K562 (cell line): ENCODE measurements around the gene SLC35A4. TPM values are rescaled to one million over a fixed set of nuclear protein-coding genes. Genes with fewer than 3 reads are reported as not detected.
A peak's percentile ranks its signal among the peaks of the same experiment; 100 is the strongest.

Experiments
- ARID1B ChIP-seq: fragments of 450-650 bp; IDR thresholded peaks from 2 replicates; pipeline ENCODE4 v1.6.1; 2016; ENCODE audit warnings: antibody characterized with exemption, mild to moderate bottlenecking, inconsistent platforms
- CBFB ChIP-seq: sonication (generic); formaldehyde crosslinking; IDR thresholded peaks from 2 replicates; pipeline ENCODE4 v1.4.0; 2020; ENCODE audit warnings: mild to moderate bottlenecking, missing genetic modification reagents
- COPS2 ChIP-seq: fragments of 450-650 bp; conservative IDR thresholded peaks from 2 replicates; pipeline ENCODE4 v1.6.1; 2016; ENCODE audit warnings: mild to moderate bottlenecking, moderate library complexity
- GATAD2A ChIP-seq: fragments of 450-650 bp; IDR thresholded peaks from 2 replicates; pipeline ENCODE4 v1.6.1; 2017
- HNRNPH1 ChIP-seq: fragments of 200-400 bp; formaldehyde crosslinking; optimal IDR thresholded peaks from 2 replicates; pipeline ENCODE3; 2017; ENCODE audit warnings: low read depth, mild to moderate bottlenecking, low read length, moderate library complexity
- KAT2B ChIP-seq: IDR thresholded peaks from one replicate; pipeline ENCODE4 v1.6.1; 2012; ENCODE audit warnings: low read depth, mild to moderate bottlenecking, control low read depth, inconsistent platforms, low read length, moderate library complexity
- KDM4B ChIP-seq, 2 experiments: fragments of 450-650 bp in 1 of 2; sonication (generic) in 1 of 2; IDR thresholded peaks; 2 replicates each; pipeline ENCODE4 v1.6.1; 2016 to 2017; ENCODE audit warnings: borderline replicate concordance in 2 of 2, antibody characterized with exemption in 1 of 2, low read depth in 1 of 2, mild to moderate bottlenecking in 1 of 2
- NR2C2 ChIP-seq, 2 experiments: fragments of 200-800 bp in 1 of 2; sonication (Bioruptor generic) in 1 of 2; sonication (generic) in 1 of 2; formaldehyde crosslinking in 1 of 2; IDR thresholded peaks; 2 replicates each; pipeline versions ENCODE4 v1.6.1 to v1.8.0; 2016 to 2022; ENCODE audit warnings: mild to moderate bottlenecking in 1 of 2, missing compliant biosample characterization in 1 of 2, missing genetic modification characterization in 1 of 2, missing genetic modification reagents in 1 of 2
- PHTF2 ChIP-seq: fragments of 250-450 bp; sonication (Bioruptor Pico); IDR thresholded peaks from 2 replicates; pipeline ENCODE4 v1.5.0; 2021; ENCODE audit warnings: mild to moderate bottlenecking
- POLR3A ChIP-seq: IDR thresholded peaks from 2 replicates; pipeline ENCODE4 v1.6.1; 2011; ENCODE audit warnings: borderline replicate concordance, mild to moderate bottlenecking, moderate library complexity; ENCODE audit not compliant: insufficient read length, insufficient read depth; ENCODE audit errors: extremely low read depth
- RBM34 ChIP-seq: fragments of 200-400 bp; formaldehyde crosslinking; IDR thresholded peaks from 2 replicates; pipeline ENCODE4 v1.6.1; 2018; ENCODE audit warnings: low read length, borderline replicate concordance; ENCODE audit not compliant: insufficient read depth
- SAFB ChIP-seq: fragments of 200-400 bp; formaldehyde crosslinking; IDR thresholded peaks from 2 replicates; pipeline ENCODE4 v1.6.1; 2017; ENCODE audit warnings: low read depth, low read length, borderline replicate concordance
- SNAPC5 ChIP-seq: fragments of 250-450 bp; sonication (Bioruptor Pico); IDR thresholded peaks from 2 replicates; pipeline ENCODE4 v1.8.0; 2021; ENCODE audit warnings: moderate library complexity, mild to moderate bottlenecking, inconsistent platforms
- ZNF146 ChIP-seq: IDR thresholded peaks from one replicate; pipeline ENCODE4 v1.6.1; 2018; ENCODE audit warnings: missing compliant biosample characterization; ENCODE audit not compliant: unreplicated experiment
- ZNF274 ChIP-seq: IDR thresholded peaks from 2 replicates; pipeline ENCODE4 v1.6.1; 2011; ENCODE audit warnings: low read depth, mild to moderate bottlenecking, low read length, moderate library complexity, borderline replicate concordance
- ZNF449 ChIP-seq: fragments of 250-450 bp; sonication (Bioruptor Pico); IDR thresholded peaks from 2 replicates; pipeline ENCODE4 v1.8.0; 2022; ENCODE audit warnings: moderate library complexity, mild to moderate bottlenecking, inconsistent platforms
- ZNF75A ChIP-seq: fragments of 450-650 bp; formaldehyde crosslinking; IDR thresholded peaks from 2 replicates; pipeline ENCODE4 v1.4.0; 2020; ENCODE audit warnings: mild to moderate bottlenecking
- polyA plus RNA-seq, 8 experiments: library from polyadenylated mRNA; depleted of rRNA in 4 of 8; stranded (reverse) in 5 of 8; unstranded in 3 of 8; fragments of >200 nt; fragmentation: Nextera tagmentation in 2 of 8; fragmentation: Illumina TruSeq in 1 of 8; extraction: Ambion mirVana in 2 of 8; extraction: Trizol in 1 of 8; gene quantifications; 2 replicates each; pipeline versions ENCODE4 v1.2.1 to v1.2.3, GENCODE V29; 2011 to 2014; ENCODE audit warnings: inconsistent platforms in 1 of 8, missing spikeins in 1 of 8
- total RNA-seq, 7 experiments: library from RNA; depleted of rRNA in 6 of 7; stranded (reverse); fragments of >200 nt in 6 of 7; fragmentation: Illumina TruSeq in 2 of 7; extraction: Trizol in 2 of 7; gene quantifications; 2 replicates each; pipeline versions ENCODE4 v1.2.1 to v1.2.3, GENCODE V29; 2011 to 2021; ENCODE audit warnings: low replicate concordance in 1 of 7
- TF ChIP-seq, protein P1 (sequence below): fragments of 150-350 bp; IDR thresholded peaks from 2 replicates; pipeline ENCODE4 v1.6.1; 2014; ENCODE audit warnings: low read depth, mild to moderate bottlenecking, low read length, borderline replicate concordance
- TF ChIP-seq, protein P2 (sequence below): IDR thresholded peaks from 2 replicates; pipeline ENCODE4 v1.6.1; 2016; ENCODE audit warnings: missing genetic modification characterization, missing compliant biosample characterization
- TF ChIP-seq, protein P3 (sequence below): fragments of 250-450 bp; sonication (Bioruptor Pico); IDR thresholded peaks from 2 replicates; pipeline ENCODE4 v1.8.0; 2022; ENCODE audit warnings: moderate library complexity, mild to moderate bottlenecking, inconsistent platforms

Gene SLC35A4
- total and polyA plus RNA-seq, 9 of the 15 experiments (the other 6 are each of a cell fraction or from before 2014, with no cell fraction given) = 21.8 to 171 (median 42.5) TPM

- TF ChIP-seq, protein P1, sequence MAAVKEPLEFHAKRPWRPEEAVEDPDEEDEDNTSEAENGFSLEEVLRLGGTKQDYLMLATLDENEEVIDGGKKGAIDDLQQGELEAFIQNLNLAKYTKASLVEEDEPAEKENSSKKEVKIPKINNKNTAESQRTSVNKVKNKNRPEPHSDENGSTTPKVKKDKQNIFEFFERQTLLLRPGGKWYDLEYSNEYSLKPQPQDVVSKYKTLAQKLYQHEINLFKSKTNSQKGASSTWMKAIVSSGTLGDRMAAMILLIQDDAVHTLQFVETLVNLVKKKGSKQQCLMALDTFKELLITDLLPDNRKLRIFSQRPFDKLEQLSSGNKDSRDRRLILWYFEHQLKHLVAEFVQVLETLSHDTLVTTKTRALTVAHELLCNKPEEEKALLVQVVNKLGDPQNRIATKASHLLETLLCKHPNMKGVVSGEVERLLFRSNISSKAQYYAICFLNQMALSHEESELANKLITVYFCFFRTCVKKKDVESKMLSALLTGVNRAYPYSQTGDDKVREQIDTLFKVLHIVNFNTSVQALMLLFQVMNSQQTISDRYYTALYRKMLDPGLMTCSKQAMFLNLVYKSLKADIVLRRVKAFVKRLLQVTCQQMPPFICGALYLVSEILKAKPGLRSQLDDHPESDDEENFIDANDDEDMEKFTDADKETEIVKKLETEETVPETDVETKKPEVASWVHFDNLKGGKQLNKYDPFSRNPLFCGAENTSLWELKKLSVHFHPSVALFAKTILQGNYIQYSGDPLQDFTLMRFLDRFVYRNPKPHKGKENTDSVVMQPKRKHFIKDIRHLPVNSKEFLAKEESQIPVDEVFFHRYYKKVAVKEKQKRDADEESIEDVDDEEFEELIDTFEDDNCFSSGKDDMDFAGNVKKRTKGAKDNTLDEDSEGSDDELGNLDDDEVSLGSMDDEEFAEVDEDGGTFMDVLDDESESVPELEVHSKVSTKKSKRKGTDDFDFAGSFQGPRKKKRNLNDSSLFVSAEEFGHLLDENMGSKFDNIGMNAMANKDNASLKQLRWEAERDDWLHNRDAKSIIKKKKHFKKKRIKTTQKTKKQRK = no peak
- TF ChIP-seq, protein P2, sequence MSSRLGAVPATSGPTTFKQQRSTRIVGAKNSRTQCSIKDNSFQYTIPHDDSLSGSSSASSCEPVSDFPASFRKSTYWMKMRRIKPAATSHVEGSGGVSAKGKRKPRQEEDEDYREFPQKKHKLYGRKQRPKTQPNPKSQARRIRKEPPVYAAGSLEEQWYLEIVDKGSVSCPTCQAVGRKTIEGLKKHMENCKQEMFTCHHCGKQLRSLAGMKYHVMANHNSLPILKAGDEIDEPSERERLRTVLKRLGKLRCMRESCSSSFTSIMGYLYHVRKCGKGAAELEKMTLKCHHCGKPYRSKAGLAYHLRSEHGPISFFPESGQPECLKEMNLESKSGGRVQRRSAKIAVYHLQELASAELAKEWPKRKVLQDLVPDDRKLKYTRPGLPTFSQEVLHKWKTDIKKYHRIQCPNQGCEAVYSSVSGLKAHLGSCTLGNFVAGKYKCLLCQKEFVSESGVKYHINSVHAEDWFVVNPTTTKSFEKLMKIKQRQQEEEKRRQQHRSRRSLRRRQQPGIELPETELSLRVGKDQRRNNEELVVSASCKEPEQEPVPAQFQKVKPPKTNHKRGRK (tag) = no peak
- TF ChIP-seq GATAD2A (peak; percentile 97), NR2C2 (CRISPR knock-in tag; IDR thresholded peaks at IDR 0.05) (peak; percentile 90), NR2C2 (tag; IDR thresholded peaks at IDR 0.05) (peak; percentile 98), HNRNPH1 (no peak), CBFB (CRISPR knock-in tag) (peak; percentile 8; the same call in 1 of the 2 replicates), POLR3A (no peak), RBM34 (no peak), KDM4B (IDR thresholded peaks at IDR 0.05; ENCODE audit: borderline replicate concordance in 2 of 2, low read depth in 1 of 2) (peak in 1 of 2 experiments; percentile 47; a peak in 1 of 4 replicates), ZNF274 (no peak; the same call in 1 of the 2 replicates), COPS2 (no peak), ZNF449 (no peak), ZNF146 (CRISPR knock-in tag) (no peak), SAFB (peak; percentile 99), PHTF2 (CRISPR knock-in tag) (no peak), SNAPC5 (CRISPR knock-in tag) (no peak), ARID1B (peak; percentile 55; the same call in 1 of the 2 replicates), KAT2B (no peak), ZNF75A (CRISPR knock-in tag) (no peak)
- TF ChIP-seq, protein P3, sequence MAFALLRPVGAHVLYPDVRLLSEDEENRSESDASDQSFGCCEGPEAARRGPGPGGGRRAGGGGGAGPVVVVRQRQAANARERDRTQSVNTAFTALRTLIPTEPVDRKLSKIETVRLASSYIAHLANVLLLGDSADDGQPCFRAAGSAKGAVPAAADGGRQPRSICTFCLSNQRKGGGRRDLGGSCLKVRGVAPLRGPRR = no peak
Observed at GRCh38 chr5:140564196-140565023, at the start of gene SLC35A4, which contains the start of gene APBB3 (continued).
